ENCODE measurements around the gene TEX2.

GRCh38 chr17:64297467-64298088, 34.5 kb upstream of the TEX2 start:
- TF ChIP-seq POLR2A (IDR thresholded peaks at IDR 0.05), result no peak
- TF ChIP-seq, protein P1, sequence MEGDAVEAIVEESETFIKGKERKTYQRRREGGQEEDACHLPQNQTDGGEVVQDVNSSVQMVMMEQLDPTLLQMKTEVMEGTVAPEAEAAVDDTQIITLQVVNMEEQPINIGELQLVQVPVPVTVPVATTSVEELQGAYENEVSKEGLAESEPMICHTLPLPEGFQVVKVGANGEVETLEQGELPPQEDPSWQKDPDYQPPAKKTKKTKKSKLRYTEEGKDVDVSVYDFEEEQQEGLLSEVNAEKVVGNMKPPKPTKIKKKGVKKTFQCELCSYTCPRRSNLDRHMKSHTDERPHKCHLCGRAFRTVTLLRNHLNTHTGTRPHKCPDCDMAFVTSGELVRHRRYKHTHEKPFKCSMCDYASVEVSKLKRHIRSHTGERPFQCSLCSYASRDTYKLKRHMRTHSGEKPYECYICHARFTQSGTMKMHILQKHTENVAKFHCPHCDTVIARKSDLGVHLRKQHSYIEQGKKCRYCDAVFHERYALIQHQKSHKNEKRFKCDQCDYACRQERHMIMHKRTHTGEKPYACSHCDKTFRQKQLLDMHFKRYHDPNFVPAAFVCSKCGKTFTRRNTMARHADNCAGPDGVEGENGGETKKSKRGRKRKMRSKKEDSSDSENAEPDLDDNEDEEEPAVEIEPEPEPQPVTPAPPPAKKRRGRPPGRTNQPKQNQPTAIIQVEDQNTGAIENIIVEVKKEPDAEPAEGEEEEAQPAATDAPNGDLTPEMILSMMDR (IDR thresholded peaks at IDR 0.05), result no peak
- TF ChIP-seq POLR2AphosphoS5 (IDR thresholded peaks at IDR 0.05), result no peak
- TF ChIP-seq EP300 (IDR thresholded peaks at IDR 0.05; ENCODE audit: low read depth), result no peak

Measured in transverse colon (tissue), 4 donors.